IPS-15b (cell line): Measurements from ENCODE around the gene RBFOX1.

Experiments used
- H3K27me3 ChIP-seq: one replicate; pipeline ENCODE4 v1.6.1; 2013; ENCODE audit warnings: low read length; ENCODE audit not compliant: control insufficient read depth, insufficient read depth
- H3K36me3 ChIP-seq: one replicate; pipeline ENCODE4 v1.6.1; 2013; ENCODE audit warnings: low read length; ENCODE audit not compliant: control insufficient read depth, insufficient read depth
- H3K4me1 ChIP-seq: one replicate; pipeline ENCODE4 v1.6.1; 2013; ENCODE audit warnings: mild to moderate bottlenecking, low read length; ENCODE audit not compliant: control insufficient read depth, insufficient read depth
- H3K4me3 ChIP-seq: one replicate; pipeline ENCODE4 v1.5.1; 2013; ENCODE audit warnings: low read depth, low read length
- H3K9ac ChIP-seq: one replicate; pipeline ENCODE4 v1.6.1; 2013; ENCODE audit warnings: low read depth, mild to moderate bottlenecking, low read length
- H3K9me3 ChIP-seq: one replicate; pipeline ENCODE4 v1.6.1; 2013; ENCODE audit warnings: mild to moderate bottlenecking, low read length; ENCODE audit not compliant: control insufficient read depth, insufficient read depth

The RBFOX1 gene

DNA sequence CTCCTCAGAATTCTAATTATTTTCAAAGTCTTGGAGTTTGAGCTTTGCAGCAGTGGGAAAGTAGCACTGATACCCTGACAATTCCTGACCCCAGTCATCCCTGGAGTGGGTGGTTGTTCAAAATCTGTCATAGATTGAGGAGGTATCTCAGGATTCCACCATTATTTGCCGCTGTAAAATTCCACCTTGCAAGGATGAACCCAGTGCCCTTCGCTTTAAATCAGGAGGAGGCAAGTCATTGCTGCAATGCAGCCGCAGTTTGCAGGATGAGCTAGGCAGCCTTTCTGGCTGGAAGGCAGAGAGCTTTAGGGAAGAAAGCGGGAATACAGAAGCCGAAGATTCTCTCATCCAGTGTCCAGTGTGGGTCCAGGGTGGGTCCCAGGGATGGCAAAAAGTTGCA is 296.9 kb downstream of the RBFOX1 start:
- Histone ChIP-seq H3K9ac (no peak overlapping the region), H3K4me3 (no peak overlapping the region), H3K4me1 (peaks cover 16% of the 10 kb centered on the region), H3K36me3 (no peaks in the 10 kb centered on the region), H3K27me3 (no peaks in the 10 kb centered on the region), H3K9me3 (no peaks in the 10 kb centered on the region)

- Histone ChIP-seq H3K36me3 (no peaks in the 10 kb centered on the region), H3K4me3 (no peak overlapping the region), H3K9me3 (no peaks in the 10 kb centered on the region), H3K27me3 (no peaks in the 10 kb centered on the region), H3K4me1 (peaks cover 15% of the 10 kb centered on the region), H3K9ac (no peak overlapping the region)
Measured at GRCh38 chr16:7637446-7637845, 304.8 kb downstream of the RBFOX1 start.

- H3K4me1 ChIP-seq: peaks cover 15% of the 10 kb centered on the region
- no peaks in the 10 kb centered on the region for H3K27me3 ChIP-seq
- H3K36me3 ChIP-seq: no peaks in the 10 kb centered on the region
Measured at GRCh38 chr16:7638306-7638705, 305.7 kb downstream of the RBFOX1 start.

GRCh38 chr16:7640334-7640733 is 307.7 kb downstream of the RBFOX1 start:
- Histone ChIP-seq H3K27me3 (no peaks in the 10 kb centered on the region), H3K4me1 (no peaks in the 10 kb centered on the region), H3K36me3 (no peaks in the 10 kb centered on the region), H3K4me3 (no peak overlapping the region), H3K9ac (no peak overlapping the region), H3K9me3 (no peaks in the 10 kb centered on the region)

More at GRCh38 chr16:7638306-7638705, 305.7 kb downstream of the RBFOX1 start:
- H3K9ac ChIP-seq: no peak overlapping the region
- no peaks in the 10 kb centered on the region for H3K9me3 ChIP-seq
- H3K4me3 ChIP-seq: no peak overlapping the region

DNA sequence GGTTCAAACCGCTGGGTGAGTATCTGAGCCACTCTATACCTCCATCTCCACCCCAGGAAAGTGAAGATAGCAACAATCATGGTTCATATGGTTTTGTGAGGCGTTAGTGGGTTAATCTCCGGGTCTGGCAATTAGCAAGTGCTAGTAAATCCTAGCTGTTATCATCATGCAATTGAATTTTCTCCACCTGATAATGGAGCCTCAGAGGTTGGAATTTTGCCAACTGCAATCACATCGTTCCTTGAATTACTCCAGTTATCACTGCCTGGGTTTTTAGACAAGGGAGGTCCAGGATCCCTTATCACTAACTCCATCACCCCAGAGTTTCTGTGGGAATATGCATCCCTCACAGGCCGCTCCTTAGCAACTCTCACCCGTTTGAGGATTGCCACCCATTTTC is 311.5 kb downstream of the RBFOX1 start:
- H3K4me1 ChIP-seq: no peaks in the 10 kb centered on the region
- H3K27me3 ChIP-seq: no peaks in the 10 kb centered on the region
- H3K36me3 ChIP-seq: no peaks in the 10 kb centered on the region
- H3K4me3 ChIP-seq: no peak overlapping the region
- no peaks in the 10 kb centered on the region for H3K9me3 ChIP-seq
- H3K9ac ChIP-seq: no peak overlapping the region

DNA sequence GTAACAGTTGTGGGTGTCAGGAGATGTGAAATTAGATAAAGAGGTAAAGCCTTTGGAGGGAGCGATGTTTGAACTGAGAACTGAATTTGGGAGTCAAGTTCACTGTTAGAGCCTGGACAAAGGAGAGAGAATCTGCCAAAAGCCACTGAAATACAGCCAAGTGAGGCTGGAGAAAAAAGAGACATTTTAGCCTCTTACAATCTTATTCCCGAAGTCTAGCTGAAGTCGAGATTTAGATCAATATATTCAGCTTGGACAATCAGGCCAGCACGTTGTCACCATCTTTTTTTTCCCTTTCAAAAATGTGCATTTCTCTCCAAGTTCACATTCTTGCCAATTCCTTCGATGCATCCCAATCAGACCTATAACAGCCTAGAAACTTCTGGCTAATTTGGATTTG is 312.2 kb downstream of the RBFOX1 start:
- no peaks in the 10 kb centered on the region for H3K36me3 ChIP-seq
- no peaks in the 10 kb centered on the region for H3K27me3 ChIP-seq
- H3K4me3 ChIP-seq: no peak overlapping the region
- no peak overlapping the region for H3K9ac ChIP-seq
- H3K4me1 ChIP-seq: no peaks in the 10 kb centered on the region
- no peaks in the 10 kb centered on the region for H3K9me3 ChIP-seq

GRCh38 chr16:7646821-7647500 is 314.3 kb downstream of the RBFOX1 start:
- Histone ChIP-seq H3K9ac (no peak overlapping the region), H3K27me3 (no peaks in the 10 kb centered on the region), H3K4me3 (no peak overlapping the region), H3K9me3 (no peaks in the 10 kb centered on the region), H3K36me3 (no peaks in the 10 kb centered on the region), H3K4me1 (peaks cover 1% of the 10 kb centered on the region)

GRCh38 chr16:7650431-7650830 is 317.8 kb downstream of the RBFOX1 start:
- no peak overlapping the region for H3K9ac ChIP-seq
- H3K36me3 ChIP-seq: no peaks in the 10 kb centered on the region
- H3K4me1 ChIP-seq: peaks cover 4% of the 10 kb centered on the region
- H3K9me3 ChIP-seq: no peaks in the 10 kb centered on the region
- no peaks in the 10 kb centered on the region for H3K27me3 ChIP-seq
- no peak overlapping the region for H3K4me3 ChIP-seq

DNA sequence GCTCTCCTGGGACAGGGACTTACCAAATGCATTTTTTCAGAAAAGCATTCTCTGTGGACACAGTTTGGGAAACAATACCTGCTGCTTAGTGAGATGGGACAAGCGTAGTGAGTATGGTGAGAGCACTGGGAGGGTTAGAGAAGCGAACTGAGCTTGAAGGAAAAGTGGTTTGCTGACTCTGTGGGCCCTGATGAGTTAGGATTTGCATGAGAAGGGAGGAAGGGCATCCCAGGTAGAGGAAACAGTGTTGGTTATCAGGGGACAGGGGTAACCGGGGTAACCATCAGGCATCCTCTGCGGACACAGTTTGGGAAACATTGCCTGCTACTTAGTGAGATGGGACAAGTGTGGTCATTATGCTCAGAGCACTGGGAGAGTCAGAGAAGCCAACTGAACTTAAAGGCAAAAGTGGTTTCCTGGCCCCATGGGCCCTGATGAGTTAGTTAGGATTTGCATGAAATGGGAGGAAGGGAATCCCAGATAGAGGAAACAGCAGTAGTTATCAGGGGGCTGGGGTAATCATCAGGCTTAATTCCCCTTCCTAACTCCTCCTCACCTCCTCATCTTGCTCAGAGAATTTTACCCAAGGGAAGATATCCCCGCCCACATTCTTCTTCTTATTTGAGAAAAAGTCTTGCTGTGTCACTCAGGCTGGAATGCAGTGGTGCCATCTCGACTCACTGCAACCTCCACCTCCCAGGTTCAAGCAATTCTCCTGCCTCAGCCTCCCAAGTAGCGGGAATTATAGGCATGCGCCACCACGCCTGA is 319.3 kb downstream of the RBFOX1 start:
- no peak overlapping the region for H3K9ac ChIP-seq
- H3K27me3 ChIP-seq: no peaks in the 10 kb centered on the region
- H3K9me3 ChIP-seq: no peaks in the 10 kb centered on the region
- H3K36me3 ChIP-seq: no peaks in the 10 kb centered on the region
- no peak overlapping the region for H3K4me3 ChIP-seq
- H3K4me1 ChIP-seq: peaks cover 4% of the 10 kb centered on the region

- Histone ChIP-seq H3K36me3 (no peaks in the 10 kb centered on the region), H3K4me3 (no peak overlapping the region), H3K9me3 (no peaks in the 10 kb centered on the region), H3K4me1 (peaks cover 4% of the 10 kb centered on the region), H3K27me3 (no peaks in the 10 kb centered on the region), H3K9ac (no peak overlapping the region)
Measured at GRCh38 chr16:7653746-7654461, 321.3 kb downstream of the RBFOX1 start.

- Histone ChIP-seq H3K36me3 (no peaks in the 10 kb centered on the region), H3K9me3 (no peaks in the 10 kb centered on the region), H3K9ac (no peak overlapping the region), H3K4me3 (no peak overlapping the region), H3K27me3 (no peaks in the 10 kb centered on the region), H3K4me1 (no peaks in the 10 kb centered on the region)
Measured at GRCh38 chr16:7675628-7676027, 343.0 kb downstream of the RBFOX1 start.

DNA sequence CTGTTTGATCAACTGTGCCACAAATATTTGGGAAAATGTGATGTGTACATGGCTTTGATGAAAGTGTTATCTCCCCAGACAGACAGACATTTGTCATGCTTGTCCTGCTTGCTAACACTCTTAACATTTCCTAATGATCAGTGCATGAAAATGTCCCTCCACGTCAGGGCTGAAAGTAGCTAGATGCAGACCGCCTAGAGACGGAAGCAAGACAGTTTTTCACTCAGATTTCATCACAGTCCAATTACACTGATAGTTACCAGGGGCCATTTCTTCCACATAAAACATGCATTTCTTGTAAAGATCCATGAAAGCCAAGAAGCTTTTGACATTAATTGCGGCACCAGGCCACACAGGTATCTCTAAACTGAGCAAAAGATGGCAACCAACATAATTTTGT is 347.7 kb downstream of the RBFOX1 start:
- Histone ChIP-seq H3K9ac (no peak overlapping the region), H3K36me3 (no peaks in the 10 kb centered on the region), H3K27me3 (no peaks in the 10 kb centered on the region), H3K4me1 (no peaks in the 10 kb centered on the region), H3K4me3 (no peak overlapping the region), H3K9me3 (no peaks in the 10 kb centered on the region)
